T-helper 2 cell treated with Interferon-gamma antibody and Interleukin-4, amounts not matched to agents 5 μg/mL and 100 μg/mL, for 36 hours (primary cell): Measurements from ENCODE around the gene NTN4.
"Not testable (repeated sequence)": the region's sequence is repeated elsewhere in the genome, so short reads cannot be mapped to it uniquely, and the experiment has no call there.

Source experiments
- DNase-seq: peaks from one replicate; pipeline ENCODE4 v3.0.0; 2021; ENCODE audit warnings: low spot score
- H3K27ac Mint-ChIP-seq: one replicate; pipeline ENCODE4 v1.8.0; 2021; ENCODE audit warnings: mild to moderate bottlenecking, mixed read lengths
- H3K27me3 Mint-ChIP-seq: one replicate; pipeline ENCODE4 v1.8.0; 2021; ENCODE audit warnings: low read depth, mixed read lengths
- H3K36me3 Mint-ChIP-seq: one replicate; pipeline ENCODE4 v1.8.0; 2021; ENCODE audit warnings: low read depth, mixed read lengths
- H3K4me1 Mint-ChIP-seq: one replicate; pipeline ENCODE4 v1.8.0; 2021; ENCODE audit warnings: low read depth, mixed read lengths
- H3K4me3 Mint-ChIP-seq: one replicate; pipeline ENCODE4 v1.8.0; 2022; ENCODE audit warnings: mild to moderate bottlenecking, moderate library complexity, mixed read lengths
- H3K9me3 Mint-ChIP-seq: one replicate; pipeline ENCODE4 v1.8.0; 2021; ENCODE audit warnings: mixed read lengths

NTN4 gene

GRCh38 chr12:95663525-95663924 lies 127.0 kb downstream of the NTN4 start:
- Mint-ChIP-seq H3K9me3 (no peaks in the 10 kb centered on the region), H3K27me3 (peaks cover 1% of the 10 kb centered on the region), H3K36me3 (no peaks in the 10 kb centered on the region), H3K27ac (no peak overlapping the region), H3K4me1 (no peaks in the 10 kb centered on the region), H3K4me3 (no peak overlapping the region)
- no peak for DNase-seq

- DNase-seq: no peak
- H3K4me1 Mint-ChIP-seq: no peaks in the 10 kb centered on the region
- H3K27me3 Mint-ChIP-seq: peaks cover 1% of the 10 kb centered on the region
- no peaks in the 10 kb centered on the region for H3K9me3 Mint-ChIP-seq
- H3K4me3 Mint-ChIP-seq: no peak overlapping the region
- H3K36me3 Mint-ChIP-seq: no peaks in the 10 kb centered on the region
- no peak overlapping the region for H3K27ac Mint-ChIP-seq
Observed at GRCh38 chr12:95661360-95661759, 129.2 kb downstream of the NTN4 start.

- Mint-ChIP-seq H3K27me3 (peaks cover 1% of the 10 kb centered on the region), H3K36me3 (peaks cover 2% of the 10 kb centered on the region), H3K27ac (no peak overlapping the region), H3K4me3 (no peak overlapping the region), H3K4me1 (no peaks in the 10 kb centered on the region), H3K9me3 (peaks cover 5% of the 10 kb centered on the region)
- no peak for DNase-seq
Observed at GRCh38 chr12:95658386-95658785, 132.2 kb downstream of the NTN4 start.

- H3K4me1 Mint-ChIP-seq, H3K9me3 Mint-ChIP-seq, H3K4me3 Mint-ChIP-seq, H3K27me3 Mint-ChIP-seq, DNase-seq, H3K27ac Mint-ChIP-seq, H3K36me3 Mint-ChIP-seq: not testable (repeated sequence)
Observed at GRCh38 chr12:95654665-95655064, 135.9 kb downstream of the NTN4 start.

- Mint-ChIP-seq H3K27ac (no peak overlapping the region), H3K9me3 (peaks cover 5% of the 10 kb centered on the region), H3K4me1 (no peaks in the 10 kb centered on the region), H3K36me3 (peaks cover 2% of the 10 kb centered on the region), H3K27me3 (peaks cover 4% of the 10 kb centered on the region), H3K4me3 (no peak overlapping the region)
- DNase-seq: no peak
Observed at GRCh38 chr12:95653771-95654546, 136.6 kb downstream of the NTN4 start.

GRCh38 chr12:95651681-95652080 lies 138.9 kb downstream of the NTN4 start:
- Mint-ChIP-seq H3K4me1 (no peaks in the 10 kb centered on the region), H3K27me3 (peaks cover 4% of the 10 kb centered on the region), H3K36me3 (peaks cover 2% of the 10 kb centered on the region), H3K4me3 (no peak overlapping the region), H3K9me3 (peaks cover 5% of the 10 kb centered on the region), H3K27ac (no peak overlapping the region)
- DNase-seq: no peak

- DNase-seq: no peak
- no peak overlapping the region for H3K27ac Mint-ChIP-seq
- no peaks in the 10 kb centered on the region for H3K36me3 Mint-ChIP-seq
- peaks cover 4% of the 10 kb centered on the region for H3K27me3 Mint-ChIP-seq
- no peak overlapping the region for H3K4me3 Mint-ChIP-seq
- H3K9me3 Mint-ChIP-seq: peaks cover 1% of the 10 kb centered on the region
- no peaks in the 10 kb centered on the region for H3K4me1 Mint-ChIP-seq
Observed at GRCh38 chr12:95648990-95649791, 141.4 kb downstream of the NTN4 start.

GRCh38 chr12:95646781-95647190 lies 143.8 kb downstream of the NTN4 start:
- Mint-ChIP-seq H3K4me1 (no peaks in the 10 kb centered on the region), H3K36me3 (no peaks in the 10 kb centered on the region)

GRCh38 chr12:95643256-95643655 lies 147.3 kb downstream of the NTN4 start:
- Mint-ChIP-seq H3K27ac (no peak overlapping the region), H3K4me1 (no peaks in the 10 kb centered on the region), H3K4me3 (no peak overlapping the region), H3K36me3 (no peaks in the 10 kb centered on the region), H3K9me3 (no peaks in the 10 kb centered on the region), H3K27me3 (no peaks in the 10 kb centered on the region)
- no peak for DNase-seq

More at GRCh38 chr12:95646781-95647190, 143.8 kb downstream of the NTN4 start:
- H3K4me3 Mint-ChIP-seq: no peak overlapping the region
- H3K9me3 Mint-ChIP-seq: no peaks in the 10 kb centered on the region
- H3K27me3 Mint-ChIP-seq: peaks cover 4% of the 10 kb centered on the region
- H3K27ac Mint-ChIP-seq: no peak overlapping the region
- DNase-seq: no peak

GRCh38 chr12:95642583-95642982 lies 148.0 kb downstream of the NTN4 start:
- Mint-ChIP-seq H3K4me1 (no peaks in the 10 kb centered on the region), H3K27ac (no peak overlapping the region), H3K27me3 (no peaks in the 10 kb centered on the region), H3K36me3 (no peaks in the 10 kb centered on the region), H3K9me3 (no peaks in the 10 kb centered on the region), H3K4me3 (no peak overlapping the region)
- DNase-seq: no peak

GRCh38 chr12:95641299-95641952 lies 149.1 kb downstream of the NTN4 start:
- Mint-ChIP-seq H3K36me3 (no peaks in the 10 kb centered on the region), H3K9me3 (no peaks in the 10 kb centered on the region), H3K27ac (no peak overlapping the region), H3K27me3 (no peaks in the 10 kb centered on the region), H3K4me1 (no peaks in the 10 kb centered on the region), H3K4me3 (no peak overlapping the region)
- no peak for DNase-seq

- Mint-ChIP-seq H3K27me3 (no peaks in the 10 kb centered on the region), H3K27ac (no peak overlapping the region), H3K4me1 (no peaks in the 10 kb centered on the region), H3K36me3 (no peaks in the 10 kb centered on the region), H3K4me3 (no peak overlapping the region), H3K9me3 (no peaks in the 10 kb centered on the region)
- DNase-seq: no peak
Observed at GRCh38 chr12:95640516-95640915, 150.0 kb downstream of the NTN4 start.

GRCh38 chr12:95637471-95638155 lies 153.0 kb downstream of the NTN4 start:
- H3K4me3 Mint-ChIP-seq: no peak overlapping the region
- H3K27ac Mint-ChIP-seq: no peak overlapping the region
- no peaks in the 10 kb centered on the region for H3K4me1 Mint-ChIP-seq
- no peaks in the 10 kb centered on the region for H3K9me3 Mint-ChIP-seq
- H3K27me3 Mint-ChIP-seq: no peaks in the 10 kb centered on the region
- DNase-seq: no peak
- H3K36me3 Mint-ChIP-seq: no peaks in the 10 kb centered on the region

- Mint-ChIP-seq H3K4me3 (no peak overlapping the region), H3K9me3 (no peaks in the 10 kb centered on the region), H3K27ac (no peak overlapping the region), H3K4me1 (no peaks in the 10 kb centered on the region), H3K36me3 (no peaks in the 10 kb centered on the region), H3K27me3 (no peaks in the 10 kb centered on the region)
- DNase-seq: no peak
Observed at GRCh38 chr12:95637010-95637409, 153.6 kb downstream of the NTN4 start.
